Endodermal cell (in vitro differentiated cells): Measurements from ENCODE around the gene RUFY4. TPM values are rescaled to one million over a fixed set of nuclear protein-coding genes. Genes with fewer than 3 reads are reported as not detected.

ENCODE experiments used
- DNase-seq: peaks from one replicate; pipeline ENCODE4 v3.0.0-alpha.2; 2017
- H3K27ac ChIP-seq: 2 replicates; pipeline ENCODE4 v1.5.1; 2013; ENCODE audit warnings: mild to moderate bottlenecking, low read depth, low read length, moderate library complexity
- H3K27me3 ChIP-seq: 2 replicates; pipeline ENCODE4 v1.6.1; 2013; ENCODE audit warnings: mild to moderate bottlenecking, low read length, moderate library complexity; ENCODE audit not compliant: insufficient read depth, control insufficient read depth, poor library complexity, severe bottlenecking
- H3K36me3 ChIP-seq: 2 replicates; pipeline ENCODE4 v1.7.0; 2013; ENCODE audit warnings: mild to moderate bottlenecking, low read length, moderate library complexity; ENCODE audit not compliant: control insufficient read depth, insufficient read depth
- H3K4me1 ChIP-seq: one replicate; pipeline ENCODE4 v1.7.0; 2013; ENCODE audit warnings: low read length; ENCODE audit not compliant: control insufficient read depth, insufficient read depth
- H3K4me3 ChIP-seq: 2 replicates; pipeline ENCODE4 v1.5.1; 2013; ENCODE audit warnings: mild to moderate bottlenecking, low read length, moderate library complexity
- H3K9ac ChIP-seq: 2 replicates; pipeline ENCODE4 v1.6.1; 2013; ENCODE audit warnings: mild to moderate bottlenecking, low read length, moderate library complexity; ENCODE audit not compliant: poor library complexity, severe bottlenecking; ENCODE audit errors: extremely low read depth
- H3K9me3 ChIP-seq: 2 replicates; pipeline ENCODE4 v1.6.1; 2013; ENCODE audit warnings: mild to moderate bottlenecking, low read length, moderate library complexity; ENCODE audit not compliant: control insufficient read depth
- H3K27ac Mint-ChIP-seq: 2 replicates; pipeline ENCODE4 v1.8.0; 2020; ENCODE audit warnings: mixed read lengths
- H3K27me3 Mint-ChIP-seq: 2 replicates; pipeline ENCODE4 v1.8.0; 2021; ENCODE audit warnings: mild to moderate bottlenecking, mixed read lengths; ENCODE audit not compliant: insufficient read depth
- H3K36me3 Mint-ChIP-seq: 2 replicates; pipeline ENCODE4 v1.8.0; 2020; ENCODE audit warnings: low read depth, mixed read lengths
- H3K4me1 Mint-ChIP-seq: 2 replicates; pipeline ENCODE4 v1.8.0; 2020; ENCODE audit warnings: mixed read lengths
- H3K4me3 Mint-ChIP-seq: 2 replicates; pipeline ENCODE4 v1.8.0; 2020; ENCODE audit warnings: mild to moderate bottlenecking, moderate library complexity, mixed read lengths
- H3K9me3 Mint-ChIP-seq: 2 replicates; pipeline ENCODE4 v1.8.0; 2020; ENCODE audit warnings: mild to moderate bottlenecking, mixed read lengths
- CTCF ChIP-seq: fragments of 200-600 bp; sonication (generic); conservative IDR thresholded peaks from 2 replicates; pipeline ENCODE4 v1.5.0; 2021; ENCODE audit warnings: antibody characterized with exemption, mild to moderate bottlenecking
- WGBS, 2 experiments: methylation state at CpG; one replicate each; pipeline versions ENCODE4 v1.1.5 to v1.1.7; 2013; ENCODE audit warnings: missing lambda C conversion rate in 2 of 2, mixed read lengths in 1 of 2; ENCODE audit not compliant: insufficient coverage in 1 of 2, insufficient read length in 1 of 2; 5-methylcytosine and 5-hydroxymethylcytosine counted together
- total RNA-seq, 2 donors: library from RNA; stranded (reverse); fragmentation: NEBNext Ultra II Directional in 1 of 2; extraction: Animal tissue kit (Norgen Biotek cat#: 25700) in 1 of 2; gene quantifications; 2 replicates in 1 of 2; 3 replicates in 1 of 2; pipeline ENCODE4 v1.2.1, GENCODE V29; 2021

RUFY4 gene
- total RNA-seq, 2 donors from 2014 or later = 0.35 TPM; not detected in 1

GRCh38 chr2:218059289-218059688 is 9.8 kb upstream of the RUFY4 start:
- H3K4me1 Mint-ChIP-seq = peaks cover 8% of the 10 kb centered on the region
- no peak overlapping the region for H3K4me3 ChIP-seq
- H3K9me3 ChIP-seq = no peaks in the 10 kb centered on the region
- 97 to 100% methylated on average over 2 to 3 of the region's 3 CpGs for WGBS, 2 experiments
- H3K36me3 Mint-ChIP-seq = no peaks in the 10 kb centered on the region
- H3K27me3 Mint-ChIP-seq = peaks cover 6% of the 10 kb centered on the region
- H3K27me3 ChIP-seq = no peaks in the 10 kb centered on the region
- DNase-seq = no peak
- TF ChIP-seq CTCF = no peak
- H3K9ac ChIP-seq = no peak overlapping the region
- no peak overlapping the region for H3K4me3 Mint-ChIP-seq
- H3K4me1 ChIP-seq = peaks cover 6% of the 10 kb centered on the region
- H3K27ac Mint-ChIP-seq = no peak overlapping the region
- no peaks in the 10 kb centered on the region for H3K9me3 Mint-ChIP-seq
- H3K36me3 ChIP-seq = no peaks in the 10 kb centered on the region
- no peak overlapping the region for H3K27ac ChIP-seq

GRCh38 chr2:218060118-218060517 is 8.9 kb upstream of the RUFY4 start:
- WGBS, 2 experiments = 81 to 93% methylated on average over 4 to 5 of the region's 5 CpGs
- H3K9me3 ChIP-seq = no peaks in the 10 kb centered on the region
- TF ChIP-seq CTCF = no peak
- Mint-ChIP-seq H3K9me3 (no peaks in the 10 kb centered on the region), H3K4me3 (no peak overlapping the region), H3K36me3 (no peaks in the 10 kb centered on the region), H3K4me1 (peaks cover 8% of the 10 kb centered on the region), H3K27ac (no peak overlapping the region), H3K27me3 (peaks cover 6% of the 10 kb centered on the region)
- H3K27ac ChIP-seq = no peak overlapping the region
- no peak for DNase-seq
- H3K36me3 ChIP-seq = no peaks in the 10 kb centered on the region
- H3K27me3 ChIP-seq = no peaks in the 10 kb centered on the region
- H3K9ac ChIP-seq = no peak overlapping the region
- H3K4me3 ChIP-seq = no peak overlapping the region
- peaks cover 6% of the 10 kb centered on the region for H3K4me1 ChIP-seq

- no peak for TF ChIP-seq CTCF
- Histone ChIP-seq H3K4me1 (peaks cover 6% of the 10 kb centered on the region), H3K9me3 (no peaks in the 10 kb centered on the region), H3K4me3 (no peak overlapping the region), H3K36me3 (no peaks in the 10 kb centered on the region), H3K27me3 (no peaks in the 10 kb centered on the region), H3K27ac (no peak overlapping the region), H3K9ac (no peak overlapping the region)
- Mint-ChIP-seq H3K9me3 (no peaks in the 10 kb centered on the region), H3K4me3 (no peak overlapping the region), H3K36me3 (no peaks in the 10 kb centered on the region), H3K4me1 (peaks cover 8% of the 10 kb centered on the region), H3K27ac (no peak overlapping the region), H3K27me3 (peaks cover 6% of the 10 kb centered on the region)
- DNase-seq = no peak
- WGBS, 2 experiments = 94 to 99% methylated on average over 6 to 7 of the region's 7 CpGs
Measured at GRCh38 chr2:218060950-218061660, 7.9 kb upstream of the RUFY4 start.
